DOHH2 (cell line): ENCODE data around the gene THTPA.

ENCODE experiments used
- CTCF ChIP-seq: fragments of 200-600 bp; sonication (generic); IDR thresholded peaks from one replicate; pipeline ENCODE4 v1.5.1; 2014; ENCODE audit warnings: antibody characterized with exemption, mild to moderate bottlenecking, low read depth, low read length; ENCODE audit not compliant: poor library complexity, severe bottlenecking
- EZH2phosphoT487 ChIP-seq: fragments of 200-600 bp; sonication (generic); IDR thresholded peaks from 2 replicates; pipeline ENCODE4 v1.6.1; 2017; ENCODE audit warnings: borderline replicate concordance, mild to moderate bottlenecking, antibody characterized with exemption, low read length, moderate library complexity, mixed read lengths

GRCh38 chr14:23565626-23566025, 9.6 kb downstream of the THTPA start:
- TF ChIP-seq CTCF: no peak
- no peak for TF ChIP-seq EZH2phosphoT487
